HepG2 (cell line): ENCODE data around the gene NCOA3. TPM values are rescaled to one million over a fixed set of nuclear protein-coding genes. Genes with fewer than 3 reads are reported as not detected.
A peak's percentile ranks its signal among the peaks of the same experiment; 100 is the strongest.
"Not testable (repeated sequence)": the region's sequence is repeated elsewhere in the genome, so short reads cannot be mapped to it uniquely, and the experiment has no call there.

Source experiments
- ATAC-seq: fragments of 200-7000 bp; cut with Tn5 transposase; 3 replicates; pipeline ENCODE4 v1.9.1; 2020; ENCODE audit warnings: mild to moderate bottlenecking, moderate library complexity
- BruUV-seq: library from RNA; stranded (reverse); fragments of 400-500 nt; replicated peaks from 2 replicates; lab custom pipeline; 2021; lab: Mats Ljungman, UMichigan
- CTCF ChIA-PET: fragments of 300-600 bp; formaldehyde crosslinking; extraction: SDS; loops from one replicate; lab custom pipeline; 2021; ENCODE audit warnings: low total read pairs, inconsistent platforms, low intra/inter-chr PET ratio; lab: Yijun Ruan, JAX
- POLR2A ChIA-PET: fragments of 350-600 bp; sonication (Branson Sonifier 250); formaldehyde crosslinking; loops from one replicate; lab custom pipeline; 2020; ENCODE audit warnings: antibody characterized with exemption, inconsistent platforms; lab: Yijun Ruan, JAX
- DNase-seq: peaks from one replicate; pipeline ENCODE4 v3.0.0-alpha.2; 2015; ENCODE audit warnings: low spot score
- FAIRE-seq: peaks from 3 replicates; lab custom pipeline; 2011; peaks lifted over from hg19 to GRCh38; lab: Jason Lieb, UNC
- H2AFZ ChIP-seq: one replicate; pipeline ENCODE4 v1.6.1; 2011; ENCODE audit warnings: low read length, inconsistent platforms
- H3K27ac ChIP-seq: fragments of 300-600 bp; 3 replicates; pipeline ENCODE4 v1.8.0; 2011; ENCODE audit warnings: mixed run types, mild to moderate bottlenecking, mixed read lengths, low read length, inconsistent platforms; ENCODE audit not compliant: insufficient read depth; ENCODE audit errors: extremely low read length
- H3K27me3 ChIP-seq, 2 experiments: fragments of 200-600 bp in 1 of 2; 2 replicates in 1 of 2; 3 replicates in 1 of 2; pipeline versions ENCODE4 v1.6.0 to v1.8.0; 2011; ENCODE audit warnings: low read length in 2 of 2, mild to moderate bottlenecking in 2 of 2, moderate library complexity in 2 of 2, inconsistent platforms in 1 of 2; ENCODE audit not compliant: insufficient read depth in 2 of 2, control insufficient read depth in 1 of 2
- H3K36me3 ChIP-seq, 2 experiments: fragments of 200-600 bp in 1 of 2; replicated peaks in 1 of 2; 2 replicates in 1 of 2; 3 replicates in 1 of 2; pipeline versions ENCODE4 v1.5.1 to v1.8.0; 2011; ENCODE audit warnings: low read length in 2 of 2, inconsistent platforms in 1 of 2; ENCODE audit not compliant: insufficient read depth in 2 of 2, control insufficient read depth in 1 of 2
- H3K4me1 ChIP-seq: 2 replicates; pipeline ENCODE4 v1.5.1; 2012; ENCODE audit warnings: low read length, inconsistent platforms; ENCODE audit not compliant: insufficient read depth
- H3K4me2 ChIP-seq: 2 replicates; pipeline ENCODE4 v1.6.0; 2011; ENCODE audit warnings: low read depth, low read length, inconsistent platforms
- H3K4me3 ChIP-seq, 3 experiments: fragments of 200-600 bp in 1 of 3; sonication (generic), shearing (Covaris generic) in 1 of 3; replicated peaks in 1 of 3; 2 replicates each; pipeline ENCODE4 v1.5.1; 2011 to 2016; ENCODE audit warnings: low read length in 3 of 3, inconsistent platforms in 2 of 3, low read depth in 2 of 3, mild to moderate bottlenecking in 2 of 3, control low read depth in 1 of 3, mixed read lengths in 1 of 3; ENCODE audit not compliant: insufficient read depth in 1 of 3
- H3K79me2 ChIP-seq: one replicate; pipeline ENCODE4 v1.6.1; 2011; ENCODE audit warnings: low read length, inconsistent platforms; ENCODE audit not compliant: insufficient read depth
- H3K9ac ChIP-seq: 2 replicates; pipeline ENCODE4 v1.6.0; 2011; ENCODE audit warnings: mild to moderate bottlenecking, low read depth, low read length, inconsistent platforms; ENCODE audit not compliant: insufficient read depth
- H3K9me3 ChIP-seq: 2 replicates; pipeline ENCODE4 v1.5.1; 2012; ENCODE audit warnings: mild to moderate bottlenecking, low read length
- H4K20me1 ChIP-seq: 2 replicates; pipeline ENCODE4 v1.6.0; 2011; ENCODE audit warnings: inconsistent platforms, mild to moderate bottlenecking, low read length, moderate library complexity; ENCODE audit not compliant: insufficient read depth
- CC2D1A ChIP-seq: sonication (generic); formaldehyde crosslinking; IDR thresholded peaks from 2 replicates; pipeline ENCODE4 v1.8.1; 2023; ENCODE audit warnings: mild to moderate bottlenecking, missing genetic modification reagents
- FIP1L1 ChIP-seq: fragments of 200-400 bp; formaldehyde crosslinking; IDR thresholded peaks from 2 replicates; pipeline ENCODE4 v1.6.1; 2018; ENCODE audit warnings: low read depth, mild to moderate bottlenecking, low read length, moderate library complexity, borderline replicate concordance; ENCODE audit not compliant: insufficient read depth
- MXI1 ChIP-seq: IDR thresholded peaks from 3 replicates; pipeline ENCODE4 v1.6.1; 2012; ENCODE audit warnings: low read depth, low read length, inconsistent platforms, borderline replicate concordance
- THAP11 ChIP-seq: IDR thresholded peaks from 2 replicates; pipeline ENCODE4 v1.6.1; 2016; ENCODE audit warnings: missing biosample characterization, missing genetic modification reagents
- ZNF460 ChIP-seq: sonication (generic); formaldehyde crosslinking; IDR thresholded peaks from 2 replicates; pipeline ENCODE4 v1.5.1; 2020; ENCODE audit warnings: missing genetic modification reagents, mild to moderate bottlenecking, borderline replicate concordance
- ZNF850 ChIP-seq: sonication (generic); formaldehyde crosslinking; conservative IDR thresholded peaks from 2 replicates; pipeline ENCODE4 v1.9.0; 2021; ENCODE audit warnings: mild to moderate bottlenecking, missing genetic modification reagents
- WGBS: methylation state at CpG from one replicate; pipeline ENCODE4 v1.1.6; 2017; ENCODE audit warnings: low lambda C conversion rate; 5-methylcytosine and 5-hydroxymethylcytosine counted together
- in situ Hi-C: cut with HindIII; loops from 2 replicates; pipeline ENCODE4 v1.10.0; 2017; ENCODE audit warnings: low pct_unique_long_range_greater_than_20kb; ENCODE audit not compliant: extremely low pct_ligation_motif_present
- intact Hi-C: fragments of 100-400 bp; cut with micrococcal nuclease; formaldehyde crosslinking; loops from one replicate; pipeline ENCODE4 v1.10.0; 2022; ENCODE audit not compliant: unreplicated experiment
- polyA plus RNA-seq, 8 experiments: library from polyadenylated mRNA; depleted of rRNA in 3 of 8; stranded (reverse) in 7 of 8; unstranded in 1 of 8; fragments of >200 nt; fragmentation: Illumina TruSeq in 4 of 8; extraction: Trizol in 4 of 8; gene quantifications; 2 replicates each; pipeline versions ENCODE4 v1.2.1 to v1.2.3, GENCODE V29; 2011 to 2016; ENCODE audit warnings: low read depth in 4 of 8, missing spikeins in 1 of 8, mixed read lengths in 1 of 8; ENCODE audit not compliant: insufficient read depth in 1 of 8
- total RNA-seq, 5 experiments: library from RNA; depleted of rRNA; stranded (reverse); fragments of >200 nt; fragmentation: Illumina TruSeq; extraction: Trizol; gene quantifications; 2 replicates each; pipeline ENCODE4 v1.2.3, GENCODE V29; 2016; ENCODE audit warnings: low read depth in 1 of 5

NCOA3 gene
- total and polyA plus RNA-seq, 2 of the 13 experiments (the other 11 are each of a cell fraction or from before 2014, with no cell fraction given), result 35.0 to 56.8 TPM

GRCh38 chr20:47580686-47581085 is 79.0 kb downstream of the NCOA3 start:
- CTCF ChIA-PET, result not testable (repeated sequence)
- POLR2A ChIA-PET, result interaction anchor here (0.5 kb wide), 1 partner anchor 799 kb away, joined by 4 read pairs; no protein-coding TSS in a partner anchor

GRCh38 chr20:47581090-47581489 is 79.4 kb downstream of the NCOA3 start:
- 95% methylated on average over 2 of the region's 2 CpGs for WGBS
- ATAC-seq (no peak), FAIRE-seq (no peak), DNase-seq (no peak)
- H4K20me1 ChIP-seq, result no peaks in the 10 kb centered on the region; the same call in 1 of the 2 replicates
- H3K27ac ChIP-seq, result no peak overlapping the region
- H3K79me2 ChIP-seq, result peaks cover 90% of the 10 kb centered on the region
- no peak overlapping the region for H3K9ac ChIP-seq
- H3K36me3 ChIP-seq, result peaks cover 10 to 20% of the 10 kb centered on the region in 2 experiments
- no peak overlapping the region for H2AFZ ChIP-seq
- no peak overlapping the region for H3K4me2 ChIP-seq
- no peaks in the 10 kb centered on the region for H3K27me3 ChIP-seq
- CTCF ChIA-PET, result no interaction called here
- TF ChIP-seq MXI1 (no peak), FIP1L1 (no peak), CC2D1A (CRISPR knock-in tag) (no peak), ZNF850 (no peak), THAP11 (0 out of 2 replicates have a peak, but pooled peaks have one; percentile 15)
- no peak overlapping the region for H3K4me3 ChIP-seq
- H3K4me1 ChIP-seq, result peaks cover 62% of the 10 kb centered on the region
- BruUV-seq, result no TSS peak
- H3K9me3 ChIP-seq, result no peaks in the 10 kb centered on the region
- in situ Hi-C loops, result no loop called here
- POLR2A ChIA-PET, result interaction anchor here (0.5 kb wide), 1 partner anchor 798 kb away, joined by 4 read pairs; no protein-coding TSS in a partner anchor
- intact Hi-C loops, result no loop called here

More at GRCh38 chr20:47580686-47581085, 79.0 kb downstream of the NCOA3 start:
- FAIRE-seq, ATAC-seq, H3K27me3 ChIP-seq, intact Hi-C loops, in situ Hi-C loops, BruUV-seq, H3K9me3 ChIP-seq, DNase-seq, H2AFZ ChIP-seq, H3K4me3 ChIP-seq, H3K27ac ChIP-seq, H4K20me1 ChIP-seq, H3K9ac ChIP-seq, H3K4me2 ChIP-seq: not testable (repeated sequence)
- 78% methylated on average over 7 of the region's 7 CpGs for WGBS
- H3K4me1 ChIP-seq, result peaks cover 66% of the 10 kb centered on the region
- peaks cover 10 to 17% of the 10 kb centered on the region in 2 experiments for H3K36me3 ChIP-seq
- peaks cover 91% of the 10 kb centered on the region for H3K79me2 ChIP-seq
- TF ChIP-seq ZNF460 (CRISPR knock-in tag), result peak; percentile 78; the same call in 1 of the 2 replicates
